A549 treated with RU486 at 1 μM for 4 hours (cell line): ENCODE results near the gene ZNHIT1. TPM values are rescaled to one million over a fixed set of nuclear protein-coding genes. Genes with fewer than 3 reads are reported as not detected.

ENCODE experiments used
- total RNA-seq: library from RNA; stranded (reverse); fragments of 200-300 nt; extraction: Qiagen RNA extraction; gene quantifications from 5 replicates; pipeline ENCODE4 v1.2.3, GENCODE V29; 2022; ENCODE audit warnings: low read depth

ZNHIT1 gene
- total RNA-seq = 66.8 to 107 TPM (median 93.2 TPM) in 5 replicates

GRCh38 chr7:101217388-101218235 lies at the start of gene ZNHIT1, which contains the start of gene PLOD3:
Gene ZNHIT1 (plus strand): TSS chr7:101218165. CDS start chr7:101218196, 31 bp downstream.
Gene PLOD3 (minus strand): TSS chr7:101217581. CDS start chr7:101217274, 307 bp downstream.

GRCh38 chr7:101180130-101180755 lies 37.7 kb upstream of the ZNHIT1 start, which contains the start of gene NAT16:
Gene NAT16 (minus strand): TSS chr7:101180293. CDS start chr7:101174807, 5,486 bp downstream.

GRCh38 chr7:101200862-101201599 lies 16.9 kb upstream of the ZNHIT1 start, which contains the start of gene MOGAT3:
Gene MOGAT3 (minus strand): TSS chr7:101201036. CDS start chr7:101200854, 182 bp downstream.

GRCh38 chr7:101237206-101238067 lies 19.5 kb downstream of the ZNHIT1 start, which contains the start of gene CLDN15:
Gene CLDN15 (minus strand): TSS chr7:101237802. CDS start chr7:101237581, 221 bp downstream.

GRCh38 chr7:101244375-101245146 lies 26.6 kb downstream of the ZNHIT1 start, which contains the start of gene FIS1:
Gene FIS1 (minus strand): TSS chr7:101245081. CDS start chr7:101245004, 77 bp downstream.

Other genes with a start within 250 kb of the ZNHIT1 start
- 11.2 to 21.5 TPM (median 18.6 TPM) in 5 replicates for gene MUC12, start 248.6 kb upstream of the ZNHIT1 start, total RNA-seq
- gene MUC17, start 198.1 kb upstream of the ZNHIT1 start, total RNA-seq = 0.02 to 0.29 TPM (median 0.21 TPM) in 5 replicates
- 8.8 to 12.1 TPM (median 10.8 TPM) in 5 replicates for gene TRIM56, start 132.7 kb upstream of the ZNHIT1 start, total RNA-seq
- 868 to 1,053 TPM (median 898 TPM) in 5 replicates for gene SERPINE1, start 91.1 kb upstream of the ZNHIT1 start, total RNA-seq
- gene AP1S1, start 63.7 kb upstream of the ZNHIT1 start, total RNA-seq = 132 to 142 TPM (median 140 TPM) in 5 replicates
- 7.8 to 20.9 TPM (median 15.1 TPM) in 5 replicates for gene VGF, start 52.6 kb upstream of the ZNHIT1 start, total RNA-seq
- 0.06 to 0.15 TPM (median 0.14 TPM) in 5 replicates for gene NAT16, start 37.9 kb upstream of the ZNHIT1 start, total RNA-seq
- gene MOGAT3, start 17.1 kb upstream of the ZNHIT1 start, total RNA-seq = not detected in 5 replicates
- 60.2 to 81.0 TPM (median 74.2 TPM) in 5 replicates for gene PLOD3, start 584 bp upstream of the ZNHIT1 start, total RNA-seq
- 7.1 to 13.7 TPM (median 12.2 TPM) in 5 replicates for gene CLDN15, start 19.6 kb downstream of the ZNHIT1 start, total RNA-seq
- 120 to 145 TPM (median 139 TPM) in 5 replicates for gene FIS1, start 26.9 kb downstream of the ZNHIT1 start, total RNA-seq
- 51.8 to 55.9 TPM (median 54.9 TPM) in 5 replicates for gene IFT22, start 103.6 kb downstream of the ZNHIT1 start, total RNA-seq
- gene COL26A1, start 144.7 kb downstream of the ZNHIT1 start, total RNA-seq = 0.21 to 0.52 TPM (median 0.49 TPM) in 5 replicates